Measurements from ENCODE around the gene SLC24A5.

Gene SLC24A5

DNA sequence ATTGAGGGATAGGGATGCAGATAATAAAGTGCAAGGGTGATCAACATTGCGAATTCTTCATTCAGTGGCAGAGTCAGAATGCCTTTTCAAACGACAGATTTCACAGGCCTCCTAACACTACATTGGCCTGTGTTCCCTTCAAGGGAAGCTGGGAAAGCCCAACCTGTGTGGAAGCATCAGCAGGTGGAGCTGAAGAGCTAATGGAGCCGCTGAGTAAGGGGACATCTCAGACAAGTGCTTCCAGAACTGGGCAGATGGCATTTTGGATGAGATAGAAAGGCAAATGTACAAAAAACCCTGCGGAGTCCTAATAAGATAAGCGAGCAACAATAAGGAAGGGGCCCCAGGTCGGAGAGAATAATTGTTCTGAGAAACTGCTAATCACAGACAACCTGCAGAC, 8.5 kb upstream of the SLC24A5 start:
- no peak overlapping the region for H3K4me3 Mint-ChIP-seq
- H3K9me3 Mint-ChIP-seq, result no peaks in the 10 kb centered on the region
- peak; percentile 24 for DNase-seq
- H3K4me1 Mint-ChIP-seq, result peaks cover 13% of the 10 kb centered on the region
- TF ChIP-seq, protein P1, sequence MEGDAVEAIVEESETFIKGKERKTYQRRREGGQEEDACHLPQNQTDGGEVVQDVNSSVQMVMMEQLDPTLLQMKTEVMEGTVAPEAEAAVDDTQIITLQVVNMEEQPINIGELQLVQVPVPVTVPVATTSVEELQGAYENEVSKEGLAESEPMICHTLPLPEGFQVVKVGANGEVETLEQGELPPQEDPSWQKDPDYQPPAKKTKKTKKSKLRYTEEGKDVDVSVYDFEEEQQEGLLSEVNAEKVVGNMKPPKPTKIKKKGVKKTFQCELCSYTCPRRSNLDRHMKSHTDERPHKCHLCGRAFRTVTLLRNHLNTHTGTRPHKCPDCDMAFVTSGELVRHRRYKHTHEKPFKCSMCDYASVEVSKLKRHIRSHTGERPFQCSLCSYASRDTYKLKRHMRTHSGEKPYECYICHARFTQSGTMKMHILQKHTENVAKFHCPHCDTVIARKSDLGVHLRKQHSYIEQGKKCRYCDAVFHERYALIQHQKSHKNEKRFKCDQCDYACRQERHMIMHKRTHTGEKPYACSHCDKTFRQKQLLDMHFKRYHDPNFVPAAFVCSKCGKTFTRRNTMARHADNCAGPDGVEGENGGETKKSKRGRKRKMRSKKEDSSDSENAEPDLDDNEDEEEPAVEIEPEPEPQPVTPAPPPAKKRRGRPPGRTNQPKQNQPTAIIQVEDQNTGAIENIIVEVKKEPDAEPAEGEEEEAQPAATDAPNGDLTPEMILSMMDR (IDR thresholded peaks at IDR 0.05), result peak; percentile 31
- peaks cover 9% of the 10 kb centered on the region for H3K27me3 Mint-ChIP-seq (ENCODE audit: low read depth, poor library complexity)
- no peaks in the 10 kb centered on the region for H3K36me3 Mint-ChIP-seq (ENCODE audit: low read depth)
- H3K27ac Mint-ChIP-seq, result no peak overlapping the region

DNA sequence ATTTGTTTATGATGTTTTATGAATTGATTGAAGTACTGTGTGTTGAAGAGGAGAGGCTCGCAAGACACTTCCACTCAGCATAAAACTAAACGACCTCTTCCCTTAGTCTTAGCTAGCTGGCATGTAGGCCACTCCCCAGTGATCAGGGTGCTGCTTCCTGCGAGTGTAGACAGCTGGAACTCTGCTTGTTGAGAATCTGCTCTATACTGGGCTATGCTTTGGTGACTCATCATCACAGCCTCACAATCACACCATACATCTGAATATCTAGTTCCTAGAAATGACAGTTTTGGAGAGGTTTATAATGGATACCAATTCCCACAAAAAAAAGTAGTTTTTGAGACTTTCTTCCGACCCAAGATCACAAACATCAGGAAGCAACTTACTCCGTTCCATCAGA, 1.5 kb upstream of the SLC24A5 start:
- Mint-ChIP-seq H3K4me3 (no peak overlapping the region), H3K27ac (no peak overlapping the region), H3K9me3 (no peaks in the 10 kb centered on the region), H3K36me3 (ENCODE audit: low read depth) (no peaks in the 10 kb centered on the region), H3K27me3 (ENCODE audit: low read depth, poor library complexity) (peaks cover 11% of the 10 kb centered on the region), H3K4me1 (peaks cover 14% of the 10 kb centered on the region)
- TF ChIP-seq, protein P1 (IDR thresholded peaks at IDR 0.05), result no peak
- no peak for DNase-seq

DNA sequence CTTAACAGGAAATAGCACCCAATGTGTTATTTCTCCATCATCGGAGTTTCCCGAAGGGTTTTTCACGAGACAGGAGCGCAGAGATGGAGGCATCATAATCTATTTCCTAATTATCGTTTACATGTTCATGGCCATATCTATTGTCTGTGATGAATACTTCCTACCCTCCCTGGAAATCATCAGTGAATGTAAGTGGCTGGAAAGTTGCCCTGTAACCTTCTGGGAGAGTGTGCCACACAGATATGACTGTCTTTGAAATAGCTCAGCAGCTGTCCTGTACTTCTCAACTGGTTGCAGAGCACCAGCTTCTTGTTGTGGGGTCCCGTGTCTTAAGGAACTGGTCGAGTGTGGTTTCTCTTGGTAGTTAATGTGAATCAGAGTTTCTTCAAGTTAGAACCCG, 1.1 kb downstream of the SLC24A5 start:
- Mint-ChIP-seq H3K36me3 (ENCODE audit: low read depth) (no peaks in the 10 kb centered on the region), H3K9me3 (no peaks in the 10 kb centered on the region), H3K4me3 (no peak overlapping the region), H3K27ac (no peak overlapping the region), H3K27me3 (ENCODE audit: low read depth, poor library complexity) (peaks cover 3% of the 10 kb centered on the region), H3K4me1 (peaks cover 14% of the 10 kb centered on the region)
- TF ChIP-seq, protein P1 (IDR thresholded peaks at IDR 0.05), result no peak
- no peak for DNase-seq

DNA sequence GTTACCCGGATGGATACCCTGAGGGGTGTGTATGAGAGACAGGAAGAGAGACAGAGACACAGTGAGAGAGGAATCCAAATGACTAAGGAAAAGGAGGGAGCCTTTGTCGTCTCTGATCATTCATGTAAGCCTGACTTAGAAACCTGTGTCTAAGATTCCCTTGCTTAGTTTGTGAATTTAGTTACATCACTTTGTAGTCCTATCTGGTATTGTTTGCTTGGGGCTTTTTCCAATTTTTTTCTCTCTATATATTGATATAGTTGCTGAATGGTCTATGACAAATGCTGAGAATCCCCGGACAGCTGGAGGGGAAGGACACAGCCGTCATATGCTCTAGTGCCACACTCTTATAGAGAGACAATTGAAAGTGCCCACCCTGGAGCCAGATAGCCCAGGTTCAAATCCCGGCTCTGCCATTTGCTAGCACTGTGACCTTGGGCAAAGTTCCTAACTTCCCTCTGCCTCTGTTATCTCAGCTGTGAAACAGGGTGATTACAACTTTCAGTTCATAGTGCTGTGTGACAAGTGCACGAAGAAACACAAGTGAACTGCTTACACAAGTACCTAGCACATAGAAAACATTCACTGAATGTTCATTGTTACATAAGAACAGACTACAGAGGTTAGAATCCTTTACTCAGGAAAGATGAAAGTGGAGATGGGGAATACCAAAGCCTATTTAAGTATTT, 6.0 kb downstream of the SLC24A5 start:
- H3K4me3 Mint-ChIP-seq, result no peak overlapping the region
- DNase-seq, result no peak
- H3K4me1 Mint-ChIP-seq, result peaks cover 4% of the 10 kb centered on the region
- no peak overlapping the region for H3K27ac Mint-ChIP-seq
- H3K27me3 Mint-ChIP-seq (ENCODE audit: low read depth, poor library complexity), result no peaks in the 10 kb centered on the region
- H3K9me3 Mint-ChIP-seq, result no peaks in the 10 kb centered on the region
- no peaks in the 10 kb centered on the region for H3K36me3 Mint-ChIP-seq (ENCODE audit: low read depth)
- TF ChIP-seq, protein P1 (IDR thresholded peaks at IDR 0.05), result no peak

DNA sequence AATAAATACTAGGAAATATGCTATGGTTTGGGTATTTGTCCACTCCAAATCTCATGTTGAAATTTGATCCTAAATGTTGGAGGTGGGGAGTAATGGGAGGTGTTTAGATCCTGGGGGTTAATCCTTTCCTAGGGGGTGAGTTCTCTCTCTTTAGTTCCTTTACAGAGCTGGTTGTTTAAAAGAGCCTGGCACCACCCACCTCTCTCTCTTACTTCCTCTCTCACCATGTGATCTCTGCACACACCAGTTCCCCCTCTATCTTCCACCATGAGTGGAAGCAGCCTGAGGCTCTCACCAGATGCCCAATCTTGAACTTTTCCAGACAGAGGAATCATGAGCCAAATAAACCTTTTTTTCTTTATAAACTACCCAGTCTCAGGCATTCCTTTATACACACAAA, 10.5 kb downstream of the SLC24A5 start:
- Mint-ChIP-seq H3K27me3 (ENCODE audit: low read depth, poor library complexity) (no peaks in the 10 kb centered on the region), H3K4me3 (no peak overlapping the region), H3K36me3 (ENCODE audit: low read depth) (no peaks in the 10 kb centered on the region), H3K9me3 (no peaks in the 10 kb centered on the region), H3K4me1 (peaks cover 4% of the 10 kb centered on the region), H3K27ac (no peak overlapping the region)
- TF ChIP-seq, protein P1 (IDR thresholded peaks at IDR 0.05), result no peak
- DNase-seq, result no peak

DNA sequence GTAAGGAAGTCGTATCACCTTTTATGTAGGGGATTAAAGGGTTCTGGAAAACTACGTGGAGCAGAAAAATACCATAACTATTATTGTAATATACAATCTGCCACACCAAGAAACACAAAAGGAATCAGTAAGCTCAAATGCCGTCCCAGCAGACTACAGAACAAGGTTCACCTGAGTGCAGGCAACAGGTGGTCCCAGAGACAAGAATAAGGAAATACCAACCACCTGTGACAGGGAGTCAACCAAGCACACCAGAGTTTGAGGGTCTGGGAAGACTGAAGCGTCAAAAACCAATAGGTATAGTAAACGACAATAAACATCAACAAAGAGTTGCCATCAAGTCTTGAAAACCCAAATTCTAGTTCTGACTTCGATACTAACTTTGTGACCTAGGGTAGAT, 12.1 kb downstream of the SLC24A5 start:
- Mint-ChIP-seq H3K9me3 (no peaks in the 10 kb centered on the region), H3K36me3 (ENCODE audit: low read depth) (no peaks in the 10 kb centered on the region), H3K27me3 (ENCODE audit: low read depth, poor library complexity) (no peaks in the 10 kb centered on the region), H3K4me3 (no peak overlapping the region), H3K27ac (no peak overlapping the region), H3K4me1 (peaks cover 4% of the 10 kb centered on the region)
- DNase-seq, result no peak
- TF ChIP-seq, protein P1 (IDR thresholded peaks at IDR 0.05), result no peak

All from nephron progenitor cell (in vitro differentiated cells).